ENCODE results near the gene DLG1.

- TF ChIP-seq CTCF (IDR thresholded peaks at IDR 0.05) (no peak), POLR2A (IDR thresholded peaks at IDR 0.05) (no peak)
These were observed 11.7 kb downstream of the DLG1 start for GRCh38 chr3:197286678-197287077.

All from adrenal gland (tissue), 5 donors.